Skeletal muscle tissue (tissue), 4 donors: ENCODE results near the gene C6orf47. TPM values are rescaled to one million over a fixed set of nuclear protein-coding genes. Genes with fewer than 3 reads are reported as not detected.

ENCODE experiments used
- H3K27ac ChIP-seq: one replicate; pipeline ENCODE4 v1.7.0; 2013; ENCODE audit warnings: mild to moderate bottlenecking, low read depth, low read length, inconsistent platforms
- H3K27me3 ChIP-seq, 3 donors: one replicate each; pipeline ENCODE4 v1.7.0; 2013; ENCODE audit warnings: low read length in 3 of 3; ENCODE audit not compliant: control insufficient read depth in 3 of 3, insufficient read depth in 3 of 3
- H3K36me3 ChIP-seq, 3 donors: one replicate each; pipeline ENCODE4 v1.7.0; 2013; ENCODE audit warnings: low read length in 3 of 3; ENCODE audit not compliant: control insufficient read depth in 3 of 3, insufficient read depth in 3 of 3
- H3K4me1 ChIP-seq, 3 donors: one replicate each; pipeline ENCODE4 v1.7.0; 2013; ENCODE audit warnings: low read length in 3 of 3, mild to moderate bottlenecking in 3 of 3; ENCODE audit not compliant: control insufficient read depth in 3 of 3, insufficient read depth in 3 of 3
- H3K4me3 ChIP-seq, 3 donors: one replicate each; pipeline ENCODE4 v1.7.0; 2013; ENCODE audit warnings: low read length in 3 of 3
- H3K9ac ChIP-seq, 3 donors: one replicate each; pipeline ENCODE4 v1.7.0; 2013; ENCODE audit warnings: low read length in 3 of 3, mild to moderate bottlenecking in 3 of 3, moderate library complexity in 2 of 3, low read depth in 1 of 3
- H3K9me3 ChIP-seq, 3 donors: one replicate each; pipeline ENCODE4 v1.7.0; 2013; ENCODE audit warnings: low read length in 3 of 3; ENCODE audit not compliant: control insufficient read depth in 3 of 3
- total RNA-seq: library from RNA; depleted of rRNA; stranded (reverse); fragments of >200 nt; gene quantifications from one replicate; pipeline ENCODE4 v1.2.3, GENCODE V29; 2014
- donor health status: Osteomylitis.

C6orf47 gene
- total RNA-seq, 1 donor from 2014 or later: 18.3 TPM

DNA sequence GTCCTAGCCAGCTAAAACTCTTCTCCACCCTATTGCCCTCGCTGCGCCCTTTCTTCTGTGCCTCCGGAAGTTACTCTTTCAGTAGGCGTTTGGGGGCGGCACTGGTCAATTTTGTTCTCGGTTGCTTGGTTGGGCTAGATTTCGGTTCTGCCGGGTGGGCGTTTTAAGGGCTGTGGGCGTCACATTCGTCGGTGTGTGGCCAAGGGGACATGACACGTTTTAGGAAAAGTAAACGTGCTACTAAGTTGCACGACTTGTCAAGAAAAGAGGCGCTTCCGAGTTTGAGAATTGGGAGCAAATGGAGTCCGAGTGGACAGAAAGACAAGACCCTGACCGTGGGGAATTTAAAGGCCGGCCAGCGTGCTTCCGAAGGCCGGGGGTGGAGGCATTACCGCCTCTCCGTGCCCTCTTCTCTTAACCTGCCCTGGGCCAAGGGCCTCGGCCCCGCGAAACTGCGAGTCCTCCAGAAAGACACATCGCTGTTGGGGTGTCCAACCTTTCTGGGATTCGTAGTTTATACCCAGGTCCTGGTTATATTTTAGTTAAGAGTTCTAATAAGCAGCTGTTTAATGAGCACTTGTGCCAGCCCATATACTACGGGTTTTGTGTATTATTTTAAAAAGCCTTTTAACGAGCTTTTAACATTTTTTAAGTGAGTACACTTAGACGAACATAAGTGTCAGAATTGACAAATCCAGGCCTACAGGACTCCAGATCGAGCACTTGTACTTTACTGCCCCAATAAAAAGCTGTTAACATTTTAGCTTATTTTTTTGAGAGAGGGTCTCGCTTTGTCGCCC is 7.5 kb downstream of the C6orf47 start:
- H3K27me3 ChIP-seq: no peaks in the 10 kb centered on the region
- peaks cover 20 to 34% (median 29%) of the 10 kb centered on the region in 3 donors for H3K4me1 ChIP-seq
- peak overlapping the region; percentile 93 to 99 (median 98) for H3K9ac ChIP-seq
- no peaks in the 10 kb centered on the region for H3K9me3 ChIP-seq
- H3K4me3 ChIP-seq: peak overlapping the region; percentile 96 to 98 (median 96)
- peaks cover 35 to 51% (median 41%) of the 10 kb centered on the region in 3 donors for H3K36me3 ChIP-seq
- peak overlapping the region; percentile 99 for H3K27ac ChIP-seq

DNA sequence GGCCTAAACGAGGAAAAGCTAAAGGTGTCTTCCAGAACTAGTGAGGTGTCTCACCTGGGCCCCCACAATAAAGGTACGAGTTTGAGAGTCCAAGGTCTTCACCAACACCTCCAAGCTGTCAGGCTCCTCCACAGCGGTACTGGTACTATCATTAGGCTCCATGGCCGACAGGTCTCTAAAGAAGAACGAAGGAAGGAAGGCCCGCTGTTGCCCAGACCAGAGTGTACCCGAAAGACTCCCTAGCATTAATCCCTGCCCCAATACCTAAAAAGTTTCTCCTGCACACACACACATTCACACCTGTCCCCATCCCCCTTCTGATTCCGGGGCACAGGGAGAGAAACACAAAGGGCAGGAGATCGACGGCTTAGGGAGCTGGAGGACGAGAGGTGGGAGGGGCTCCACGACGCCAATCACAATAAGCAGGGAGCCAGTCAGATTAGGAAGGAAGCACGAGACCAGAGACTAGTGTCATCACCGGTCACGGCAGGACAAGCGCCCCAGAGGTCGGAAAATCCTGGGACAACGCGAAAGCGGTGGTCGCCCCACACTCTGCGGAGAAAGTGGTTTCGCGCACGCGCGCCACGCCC is 8.9 kb downstream of the C6orf47 start:
- Histone ChIP-seq H3K9ac (peak overlapping the region; percentile 93 to 99 (median 98)), H3K36me3 (peaks cover 40 to 52% (median 47%) of the 10 kb centered on the region in 3 donors), H3K9me3 (no peaks in the 10 kb centered on the region), H3K27me3 (no peaks in the 10 kb centered on the region), H3K27ac (peak overlapping the region; percentile 99), H3K4me3 (peak overlapping the region; percentile 96 to 98 (median 96)), H3K4me1 (peaks cover 17 to 23% (median 20%) of the 10 kb centered on the region in 3 donors)

DNA sequence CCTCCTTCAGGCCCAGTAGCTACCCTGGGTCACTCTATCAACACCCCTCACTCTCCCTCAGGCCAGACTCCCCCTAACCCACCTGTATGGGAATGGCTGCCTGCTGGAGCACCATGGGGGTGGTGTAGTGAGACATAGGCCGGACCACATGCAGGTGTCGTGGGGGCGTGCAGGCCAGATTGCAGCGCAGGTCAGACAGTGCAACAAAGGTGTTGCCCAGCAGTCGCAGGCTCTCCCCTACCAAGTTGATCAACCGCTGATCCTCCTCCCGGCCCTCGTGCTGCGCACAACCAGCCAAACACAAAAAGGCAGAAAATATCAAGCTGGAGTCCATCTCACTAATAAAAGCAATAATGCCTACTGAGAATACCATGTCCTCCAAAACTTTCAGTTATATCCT is 15.3 kb downstream of the C6orf47 start:
- Histone ChIP-seq H3K4me1 (no peaks in the 10 kb centered on the region), H3K27ac (no peak overlapping the region), H3K36me3 (peaks cover 83 to 87% (median 86%) of the 10 kb centered on the region in 3 donors), H3K27me3 (no peaks in the 10 kb centered on the region), H3K9me3 (no peaks in the 10 kb centered on the region), H3K4me3 (no peak overlapping the region), H3K9ac (no peak overlapping the region)

DNA sequence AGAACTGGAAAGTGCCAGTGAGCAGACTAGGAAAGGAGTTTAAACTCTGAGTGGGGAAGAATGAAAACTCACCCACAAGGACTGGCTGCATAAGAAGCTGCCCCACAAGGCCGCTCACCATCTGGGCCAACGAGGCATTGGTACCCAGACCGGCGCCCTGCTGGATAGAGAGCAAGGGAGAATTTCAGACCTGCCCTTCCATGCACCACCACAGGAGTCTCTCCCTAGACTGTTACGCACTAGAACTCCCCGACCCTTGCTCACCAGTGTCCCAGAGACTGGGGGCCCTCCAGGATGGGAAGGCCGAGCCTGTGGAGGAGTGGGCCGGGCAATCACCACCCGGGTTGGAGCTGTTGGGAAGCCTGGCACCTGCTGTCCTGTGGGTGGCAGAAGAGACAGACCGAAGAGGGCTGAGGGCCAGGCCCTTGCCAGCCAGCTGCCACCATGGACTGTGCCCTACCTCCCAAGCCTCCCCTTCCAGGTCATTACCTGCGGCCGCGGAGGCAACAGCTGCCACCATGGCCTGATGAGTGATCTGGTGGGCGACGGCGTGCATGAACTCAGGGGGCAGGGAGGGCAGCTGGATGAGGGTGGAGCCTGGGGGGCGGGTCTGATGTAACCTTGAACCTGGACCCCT is 16.6 kb downstream of the C6orf47 start:
- Histone ChIP-seq H3K27ac (no peak overlapping the region), H3K4me3 (no peak overlapping the region), H3K9ac (peak overlapping the region in 1 of 3 donors; percentile 50), H3K9me3 (no peaks in the 10 kb centered on the region), H3K4me1 (no peaks in the 10 kb centered on the region), H3K36me3 (peaks cover 90 to 91% (median 91%) of the 10 kb centered on the region in 3 donors), H3K27me3 (no peaks in the 10 kb centered on the region)

DNA sequence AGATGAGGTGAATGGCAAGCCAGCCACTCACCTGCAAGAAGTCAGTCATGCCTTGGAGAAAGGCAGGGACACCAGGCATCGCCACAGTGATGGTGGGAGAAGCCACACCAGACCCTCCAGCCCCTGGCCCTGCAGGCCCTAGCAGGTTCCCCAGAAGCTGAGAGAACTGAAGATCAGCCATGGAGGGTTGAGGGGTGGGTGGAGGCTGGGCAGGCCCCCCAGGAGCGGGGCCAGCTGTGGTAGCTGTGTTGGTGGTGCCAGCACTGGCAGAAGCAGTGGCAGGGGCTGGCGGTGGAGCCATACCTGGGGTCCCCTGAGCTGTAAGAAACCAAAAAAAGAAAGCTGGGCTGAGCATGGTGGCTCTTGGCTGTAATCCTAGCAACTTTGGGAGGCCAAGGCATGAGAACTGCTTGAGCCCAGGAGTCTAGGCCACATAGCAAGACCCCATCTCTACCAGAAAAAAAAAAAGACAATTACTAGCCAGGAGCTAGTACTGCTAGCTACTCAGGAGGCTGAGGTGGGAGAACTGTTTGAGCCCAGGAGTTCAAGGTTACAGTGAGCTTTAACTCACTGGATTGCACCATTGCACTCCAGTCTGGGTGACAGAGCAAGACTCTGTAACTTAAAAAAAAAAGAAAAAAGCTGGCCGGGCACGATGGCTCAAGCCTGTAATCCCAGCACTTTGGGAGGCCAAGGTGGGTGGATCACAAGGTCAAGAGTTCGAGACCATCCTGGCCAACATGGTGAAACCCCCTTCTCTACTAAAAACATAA is 17.6 kb downstream of the C6orf47 start:
- no peak overlapping the region for H3K4me3 ChIP-seq
- no peaks in the 10 kb centered on the region for H3K9me3 ChIP-seq
- H3K36me3 ChIP-seq: peaks cover 82 to 88% (median 86%) of the 10 kb centered on the region in 3 donors
- no peaks in the 10 kb centered on the region for H3K27me3 ChIP-seq
- H3K27ac ChIP-seq: no peak overlapping the region
- H3K9ac ChIP-seq: no peak overlapping the region
- peaks cover 0 to 3% (median 1%) of the 10 kb centered on the region in 3 donors for H3K4me1 ChIP-seq

DNA sequence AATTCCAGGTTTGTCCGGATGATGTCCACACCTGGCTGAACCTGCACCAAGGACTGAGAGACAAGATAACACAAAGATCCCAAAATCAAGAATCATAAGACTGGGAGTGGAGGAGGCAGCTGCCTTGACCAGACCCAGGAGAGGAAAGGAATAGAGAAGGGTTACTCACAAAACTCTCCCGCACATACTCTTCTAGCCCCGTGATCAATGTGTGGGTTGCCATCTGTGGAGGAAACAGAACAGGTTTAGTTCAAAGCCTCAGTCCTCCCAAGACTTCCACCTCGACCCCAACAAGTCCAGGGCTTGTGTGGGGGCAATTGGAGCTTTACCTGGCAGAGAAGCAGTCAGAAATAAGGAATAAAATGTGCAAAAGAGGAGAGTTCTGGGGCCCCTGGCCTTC is 19.2 kb downstream of the C6orf47 start:
- Histone ChIP-seq H3K36me3 (peaks cover 80 to 89% (median 88%) of the 10 kb centered on the region in 3 donors), H3K9me3 (no peaks in the 10 kb centered on the region), H3K9ac (no peak overlapping the region), H3K27me3 (no peaks in the 10 kb centered on the region), H3K4me1 (peaks cover 0 to 6% (median 4%) of the 10 kb centered on the region in 3 donors), H3K4me3 (no peak overlapping the region), H3K27ac (no peak overlapping the region)

DNA sequence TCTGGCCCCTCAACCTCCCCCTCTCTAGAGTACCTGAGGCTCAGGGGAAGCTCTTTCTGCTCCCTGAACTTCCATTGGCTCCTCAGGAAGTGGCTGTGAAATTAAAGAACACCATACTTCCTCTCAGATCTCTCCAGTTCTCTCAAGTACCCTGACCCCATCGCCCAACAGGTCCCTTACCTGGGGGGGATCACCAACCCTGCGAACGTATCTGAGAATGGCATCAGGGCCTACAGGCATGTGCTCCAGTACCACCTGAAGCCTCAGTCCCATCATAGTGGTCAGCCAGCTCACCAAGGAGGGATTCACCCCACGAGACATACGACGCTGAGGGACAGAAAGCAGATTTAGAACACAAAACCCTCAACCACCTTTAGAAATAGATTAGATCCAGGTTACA is 20.0 kb downstream of the C6orf47 start:
- Histone ChIP-seq H3K4me1 (peaks cover 0 to 6% (median 4%) of the 10 kb centered on the region in 3 donors), H3K36me3 (peaks cover 81 to 89% (median 88%) of the 10 kb centered on the region in 3 donors), H3K27me3 (no peaks in the 10 kb centered on the region), H3K9me3 (no peaks in the 10 kb centered on the region), H3K4me3 (no peak overlapping the region), H3K27ac (no peak overlapping the region), H3K9ac (no peak overlapping the region)

DNA sequence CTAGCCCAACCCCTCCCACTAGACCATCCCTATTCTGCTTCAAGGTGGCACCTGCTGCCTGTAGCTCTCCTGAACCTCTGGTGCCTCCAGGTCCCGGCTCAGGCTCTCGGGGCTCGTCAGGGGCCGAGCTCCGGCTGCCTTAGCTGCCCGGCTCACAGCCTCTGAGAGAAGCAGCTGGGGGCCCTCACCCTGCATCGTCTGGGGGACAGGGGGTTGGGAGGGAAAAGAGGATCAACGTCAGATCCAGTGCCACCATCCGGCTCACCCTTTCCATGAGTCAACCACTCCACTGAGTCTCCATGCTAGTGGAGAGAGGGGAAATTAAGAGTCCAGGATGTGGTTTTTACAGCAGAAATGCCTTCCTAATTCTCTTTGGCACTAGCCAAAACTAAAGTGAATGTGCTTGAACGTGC is 21.1 kb downstream of the C6orf47 start:
- Histone ChIP-seq H3K36me3 (peaks cover 81 to 90% (median 88%) of the 10 kb centered on the region in 3 donors), H3K27me3 (no peaks in the 10 kb centered on the region), H3K27ac (peak overlapping the region; percentile 25), H3K9ac (no peak overlapping the region), H3K9me3 (no peaks in the 10 kb centered on the region), H3K4me1 (peaks cover 0 to 6% (median 4%) of the 10 kb centered on the region in 3 donors), H3K4me3 (no peak overlapping the region)

DNA sequence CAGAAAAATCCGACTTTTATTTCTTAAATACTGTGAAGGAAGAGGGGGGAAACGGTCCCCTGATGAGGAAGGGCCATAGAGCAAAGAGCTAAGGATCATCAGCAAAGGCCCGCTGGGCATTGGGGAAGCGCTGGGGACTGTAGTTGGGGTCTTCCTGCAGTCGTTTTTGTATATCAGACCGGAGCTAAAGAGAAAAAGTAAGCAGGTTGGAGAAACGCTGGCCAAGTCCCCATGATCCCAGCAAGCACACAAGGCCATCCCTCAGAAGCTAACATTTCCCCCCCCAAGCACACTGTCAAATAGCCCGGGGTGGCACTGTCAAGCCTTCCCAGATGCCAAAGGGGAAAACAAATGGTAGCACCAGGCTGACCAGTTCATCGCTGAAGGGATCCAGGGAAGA is 21.5 kb downstream of the C6orf47 start:
- Histone ChIP-seq H3K27ac (peak overlapping the region; percentile 25), H3K36me3 (peaks cover 81 to 90% (median 88%) of the 10 kb centered on the region in 3 donors), H3K4me1 (peaks cover 0 to 6% (median 4%) of the 10 kb centered on the region in 3 donors), H3K9ac (no peak overlapping the region), H3K4me3 (no peak overlapping the region), H3K9me3 (no peaks in the 10 kb centered on the region), H3K27me3 (no peaks in the 10 kb centered on the region)
